Mammary epithelial cell (primary cell): ENCODE data around the gene AKAP13.

ENCODE experiments used
- CTCF ChIP-seq, 2 donors: IDR thresholded peaks in 1 of 2; conservative IDR thresholded peaks in 1 of 2; 2 replicates each; pipeline ENCODE4 v1.5.1; 2011 to 2012; ENCODE audit warnings: inconsistent platforms in 2 of 2, low read length in 2 of 2, mild to moderate bottlenecking in 2 of 2, control low read depth in 1 of 2, low read depth in 1 of 2; ENCODE audit not compliant: insufficient read depth in 1 of 2; ENCODE audit errors: extremely low read depth in 1 of 2
- EZH2 ChIP-seq: IDR thresholded peaks from 2 replicates; pipeline ENCODE4 v1.6.1; 2012; ENCODE audit warnings: low read length, inconsistent platforms, borderline replicate concordance

GRCh38 chr15:85534031-85534430 is 153.6 kb downstream of the AKAP13 start:
- TF ChIP-seq CTCF (conservative IDR thresholded peaks at IDR 0.05 in 1 of 2, IDR thresholded peaks at IDR 0.05 in 1 of 2; ENCODE audit: extremely low read depth in 1 of 2, insufficient read depth in 1 of 2, low read depth in 1 of 2, low read length in 2 of 2) = no peak
- no peak for TF ChIP-seq EZH2
